Pancreas (tissue), 10 donors: ENCODE data around the gene KRT15. TPM values are rescaled to one million over a fixed set of nuclear protein-coding genes. Genes with fewer than 3 reads are reported as not detected.

Source experiments
- ATAC-seq, 4 donors: fragments of 200-7000 bp; cut with Tn5 transposase; one replicate each; pipeline versions ENCODE4 v1.8.0 to v1.9.1; 2020; ENCODE audit warnings: mild to moderate bottlenecking in 4 of 4, moderate library complexity in 4 of 4
- DNase-seq, 6 donors: peaks; one replicate each; pipeline ENCODE4 v3.0.0-alpha.2; 2020
- FAIRE-seq: peaks from 2 replicates; lab custom pipeline; 2012; peaks lifted over from hg19 to GRCh38; lab: Jason Lieb, UNC
- H3K27ac ChIP-seq, 4 donors: fragments of 200-600 bp; sonication (generic); 1 replicate in 3 of 4; 2 replicates in 1 of 4; pipeline versions ENCODE4 v1.5.0 to v1.8.0; 2020
- H3K27me3 ChIP-seq, 4 donors: fragments of 200-600 bp; one replicate each; pipeline ENCODE4 v1.8.0; 2021
- H3K36me3 ChIP-seq, 3 donors: fragments of 200-600 bp; sonication (generic) in 1 of 3; one replicate each; pipeline versions ENCODE4 v1.5.0 to v1.8.0; 2020 to 2021
- H3K4me1 ChIP-seq, 3 donors: fragments of 200-600 bp; one replicate each; pipeline ENCODE4 v1.8.0; 2021
- H3K4me3 ChIP-seq, 4 donors: fragments of 200-600 bp; sonication (generic) in 2 of 4; one replicate each; pipeline versions ENCODE4 v1.5.0 to v1.8.0; 2020 to 2021
- H3K9me3 ChIP-seq, 4 donors: fragments of 200-600 bp; one replicate each; pipeline ENCODE4 v1.8.0; 2021
- WGBS, 2 donors: extraction: QIAGEN DNeasy Blood & Tissue Kit; methylation state at CpG; one replicate each; pipeline ENCODE4 v1.1.7; 2013; 5-methylcytosine and 5-hydroxymethylcytosine counted together
- intact Hi-C, 3 donors: fragments of 100-400 bp; cut with DNase I; formaldehyde crosslinking; loops; one replicate each; pipeline versions ENCODE4 v1.11.1 to v1.14.2; 2022
- polyA plus RNA-seq, 2 donors: library from polyadenylated mRNA; stranded (reverse); fragments of 200-250 nt; gene quantifications; one replicate each; pipeline ENCODE4 v1.2.3, GENCODE V29; 2013
- total RNA-seq, 6 donors: library from RNA; stranded (reverse); fragmentation: NEBNext Ultra II Directional in 4 of 6; extraction: Animal tissue kit (Norgen Biotek cat#: 25700) in 4 of 6; gene quantifications; one replicate each; pipeline versions ENCODE4 v1.2.1 to v1.2.4, GENCODE V29; 2021 to 2023
- TF ChIP-seq, protein P1 (sequence below), 4 donors: fragments of 200-600 bp; sonication (generic) in 3 of 4; IDR thresholded peaks; one replicate each; pipeline versions ENCODE4 v1.5.0 to v1.8.0; 2021; ENCODE audit warnings: antibody characterized with exemption in 4 of 4
- donor health status: healthy with polysubstance abuse.
- donor health status: DM: no; HTN: no; CAD: no; lungs with moderate emphysema.
- donor health status: DM: no; HTN: no; CAD: no.
- donor health status: control.
- donor health status: control.
- donor health status: Bipolar disorder and iron deficiency.
- donor health status: DM: yes; HTN: yes; CAD: no.
- donor health status: DM: no; HTN: no; CAD: no.
- donor health status: DM: no; HTN: no; CAD: no.
- donor health status: DM: yes; HTN: yes; CAD: no.

Gene KRT15
- total and polyA plus RNA-seq, 8 donors: 0.20 to 1.4 (median 0.78) TPM

DNA sequence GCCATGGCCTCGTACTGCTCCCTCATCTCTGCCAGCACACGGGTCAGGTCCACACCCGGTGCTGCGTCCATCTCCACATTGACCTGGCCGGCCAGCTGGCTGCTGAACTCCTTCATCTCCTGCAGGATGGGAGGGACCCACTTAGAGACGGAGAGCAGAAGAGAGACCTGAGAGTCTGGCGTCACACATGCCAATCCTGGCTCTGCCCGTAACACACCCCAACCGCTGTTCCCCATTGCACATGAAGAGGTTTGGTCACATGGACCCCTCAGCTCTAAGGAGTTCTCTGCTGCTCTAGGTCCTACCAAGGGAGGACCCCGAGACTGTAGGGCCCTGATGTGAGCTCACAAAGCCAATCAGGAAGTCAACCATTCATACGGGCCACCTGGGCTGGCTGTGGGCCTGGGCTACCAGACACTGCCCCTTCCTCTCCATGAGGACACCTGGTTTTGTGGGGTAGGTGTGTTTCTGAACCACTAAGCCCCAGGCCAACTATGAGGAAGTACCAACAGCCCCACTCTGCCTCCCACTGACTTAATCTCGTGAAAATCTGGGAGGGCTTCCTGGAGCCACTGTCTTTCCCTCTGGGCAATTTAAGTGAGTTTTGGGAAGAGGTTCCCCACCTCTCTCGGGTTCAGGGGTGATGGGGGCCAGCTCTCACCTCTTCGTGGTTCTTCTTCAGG is 2.4 kb downstream of the KRT15 start:
- ATAC-seq: no peak
- WGBS, 2 donors: 68 to 81% methylated on average over 14 of the region's 14 CpGs
- Histone ChIP-seq H3K27ac (no peak overlapping the region), H3K27me3 (no peaks in the 10 kb centered on the region), H3K4me1 (peaks cover 0 to 3% (median 1%) of the 10 kb centered on the region in 3 donors), H3K9me3 (no peaks in the 10 kb centered on the region), H3K4me3 (no peak overlapping the region), H3K36me3 (no peaks in the 10 kb centered on the region)
- FAIRE-seq: no peak
- DNase-seq: no peak
- TF ChIP-seq, protein P1, sequence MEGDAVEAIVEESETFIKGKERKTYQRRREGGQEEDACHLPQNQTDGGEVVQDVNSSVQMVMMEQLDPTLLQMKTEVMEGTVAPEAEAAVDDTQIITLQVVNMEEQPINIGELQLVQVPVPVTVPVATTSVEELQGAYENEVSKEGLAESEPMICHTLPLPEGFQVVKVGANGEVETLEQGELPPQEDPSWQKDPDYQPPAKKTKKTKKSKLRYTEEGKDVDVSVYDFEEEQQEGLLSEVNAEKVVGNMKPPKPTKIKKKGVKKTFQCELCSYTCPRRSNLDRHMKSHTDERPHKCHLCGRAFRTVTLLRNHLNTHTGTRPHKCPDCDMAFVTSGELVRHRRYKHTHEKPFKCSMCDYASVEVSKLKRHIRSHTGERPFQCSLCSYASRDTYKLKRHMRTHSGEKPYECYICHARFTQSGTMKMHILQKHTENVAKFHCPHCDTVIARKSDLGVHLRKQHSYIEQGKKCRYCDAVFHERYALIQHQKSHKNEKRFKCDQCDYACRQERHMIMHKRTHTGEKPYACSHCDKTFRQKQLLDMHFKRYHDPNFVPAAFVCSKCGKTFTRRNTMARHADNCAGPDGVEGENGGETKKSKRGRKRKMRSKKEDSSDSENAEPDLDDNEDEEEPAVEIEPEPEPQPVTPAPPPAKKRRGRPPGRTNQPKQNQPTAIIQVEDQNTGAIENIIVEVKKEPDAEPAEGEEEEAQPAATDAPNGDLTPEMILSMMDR (IDR thresholded peaks at IDR 0.05): no peak
- intact Hi-C loops: no loop called here

GRCh38 chr17:41513168-41513547 is 5.5 kb downstream of the KRT15 start:
- FAIRE-seq (no peak), DNase-seq (peak in 1 of 6 donors; percentile 18), ATAC-seq (no peak)
- Histone ChIP-seq H3K9me3 (no peaks in the 10 kb centered on the region), H3K27ac (no peak overlapping the region), H3K4me3 (no peak overlapping the region), H3K4me1 (no peaks in the 10 kb centered on the region), H3K36me3 (no peaks in the 10 kb centered on the region), H3K27me3 (no peaks in the 10 kb centered on the region)
- WGBS, 2 donors: 65 to 73% methylated on average over 5 of the region's 5 CpGs
- TF ChIP-seq, protein P1 (IDR thresholded peaks at IDR 0.05): no peak
- intact Hi-C loops: no loop called here

GRCh38 chr17:41512546-41513167 is 6.0 kb downstream of the KRT15 start:
- H3K27ac ChIP-seq: no peak overlapping the region
- peak in 1 of 6 donors; percentile 5 for DNase-seq
- H3K9me3 ChIP-seq: no peaks in the 10 kb centered on the region
- intact Hi-C loops: no loop called here
- H3K4me1 ChIP-seq: no peaks in the 10 kb centered on the region
- 47 to 67% methylated on average over 7 of the region's 7 CpGs for WGBS, 2 donors
- H3K27me3 ChIP-seq: no peaks in the 10 kb centered on the region
- FAIRE-seq: no peak
- H3K4me3 ChIP-seq: no peak overlapping the region
- H3K36me3 ChIP-seq: no peaks in the 10 kb centered on the region
- ATAC-seq: no peak
- TF ChIP-seq, protein P1 (IDR thresholded peaks at IDR 0.05): no peak

DNA sequence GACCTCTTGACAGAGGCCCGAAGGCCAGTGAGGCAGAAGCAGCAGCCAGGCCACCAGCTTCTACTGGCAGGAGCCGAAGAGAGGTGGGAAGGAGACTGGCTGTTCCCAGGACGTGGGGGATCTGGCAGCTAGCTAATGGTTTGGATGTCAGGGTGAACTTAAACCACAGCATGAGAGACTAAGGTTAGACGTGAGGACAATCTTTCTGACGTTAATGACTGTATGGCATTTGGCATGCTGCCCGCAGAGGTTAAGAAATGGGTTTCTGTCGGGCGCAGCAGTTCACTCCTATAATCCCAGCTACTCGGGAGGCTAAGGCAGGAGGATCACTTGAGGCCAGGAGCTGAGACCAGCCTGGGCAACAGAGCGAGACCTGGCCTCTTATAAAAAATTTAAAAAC is 7.0 kb downstream of the KRT15 start:
- no peaks in the 10 kb centered on the region for H3K4me1 ChIP-seq
- ATAC-seq (no peak), FAIRE-seq (no peak), DNase-seq (peak in 1 of 6 donors; percentile 10)
- TF ChIP-seq, protein P1 (IDR thresholded peaks at IDR 0.05): no peak
- no peak overlapping the region for H3K27ac ChIP-seq
- H3K4me3 ChIP-seq: no peak overlapping the region
- intact Hi-C loops: no loop called here
- no peaks in the 10 kb centered on the region for H3K27me3 ChIP-seq
- WGBS, 2 donors: 59 to 61% methylated on average over 10 of the region's 10 CpGs
- no peaks in the 10 kb centered on the region for H3K36me3 ChIP-seq
- H3K9me3 ChIP-seq: no peaks in the 10 kb centered on the region

GRCh38 chr17:41511116-41511515 is 7.6 kb downstream of the KRT15 start:
- TF ChIP-seq, protein P1 (IDR thresholded peaks at IDR 0.05): no peak
- Histone ChIP-seq H3K4me1 (no peaks in the 10 kb centered on the region), H3K9me3 (no peaks in the 10 kb centered on the region), H3K36me3 (no peaks in the 10 kb centered on the region), H3K27ac (no peak overlapping the region), H3K27me3 (no peaks in the 10 kb centered on the region), H3K4me3 (no peak overlapping the region)
- ATAC-seq (peak in 1 of 4 donors; percentile 47), FAIRE-seq (no peak), DNase-seq (peak in 1 of 6 donors; percentile 14)
- 48 to 55% methylated on average over 4 of the region's 4 CpGs for WGBS, 2 donors
- intact Hi-C loops: no loop called here
